Kidney (tissue), 14 donors: ENCODE results near the gene SH3BP5L. TPM values are rescaled to one million over a fixed set of nuclear protein-coding genes. Genes with fewer than 3 reads are reported as not detected.

Experiments
- DNase-seq, 5 donors: peaks; one replicate each; pipeline ENCODE4 v3.0.0-alpha.2; 2013 to 2020
- FAIRE-seq: peaks from 2 replicates; lab custom pipeline; 2012; peaks lifted over from hg19 to GRCh38; lab: Jason Lieb, UNC
- H3K27ac ChIP-seq, 2 donors: one replicate each; pipeline ENCODE4 v1.7.0; 2013; ENCODE audit warnings: low read depth in 2 of 2, low read length in 2 of 2, inconsistent platforms in 1 of 2
- H3K27me3 ChIP-seq: one replicate; pipeline ENCODE4 v1.7.1; 2013; ENCODE audit warnings: low read length, inconsistent platforms; ENCODE audit not compliant: control insufficient read depth, insufficient read depth
- H3K36me3 ChIP-seq, 3 donors: one replicate each; pipeline versions ENCODE4 v1.7.0 to v1.7.1; 2013; ENCODE audit warnings: low read length in 3 of 3, control low read depth in 1 of 3, inconsistent platforms in 1 of 3; ENCODE audit not compliant: insufficient read depth in 3 of 3, control insufficient read depth in 2 of 3
- H3K4me1 ChIP-seq, 3 donors: one replicate each; pipeline versions ENCODE4 v1.7.0 to v1.7.1; 2013; ENCODE audit warnings: low read length in 3 of 3, inconsistent platforms in 1 of 3, low read depth in 1 of 3; ENCODE audit not compliant: control insufficient read depth in 2 of 3, insufficient read depth in 2 of 3
- H3K4me3 ChIP-seq, 3 donors: one replicate each; pipeline versions ENCODE4 v1.7.0 to v1.8.1; 2013; ENCODE audit warnings: low read length in 3 of 3, control low read depth in 1 of 3, inconsistent platforms in 1 of 3
- H3K9ac ChIP-seq, 3 donors: one replicate each; pipeline versions ENCODE4 v1.7.0 to v1.7.1; 2013; ENCODE audit warnings: low read length in 3 of 3, control low read depth in 1 of 3, inconsistent platforms in 1 of 3
- H3K9me3 ChIP-seq, 3 donors: one replicate each; pipeline versions ENCODE4 v1.7.0 to v1.7.1; 2013; ENCODE audit warnings: low read length in 3 of 3, control low read depth in 1 of 3, inconsistent platforms in 1 of 3; ENCODE audit not compliant: control insufficient read depth in 2 of 3, insufficient read depth in 1 of 3
- CTCF ChIP-seq: IDR thresholded peaks from 3 replicates; pipeline ENCODE4 v1.5.1; 2012; ENCODE audit warnings: mild to moderate bottlenecking, moderate library complexity, borderline replicate concordance; ENCODE audit not compliant: insufficient read depth; ENCODE audit errors: extremely low read depth
- intact Hi-C: fragments of 100-400 bp; cut with DNase I; formaldehyde crosslinking; loops from one replicate; pipeline ENCODE4 v1.11.1; 2022
- polyA plus RNA-seq: library from polyadenylated mRNA; stranded (reverse); fragments of 350-450 nt; fragmentation: Illumina TruSeq; extraction: RNeasy Lipid Tissue Mini Kit (QIAGEN cat#74804); gene quantifications from one replicate; pipeline ENCODE4 v1.2.3, GENCODE V29; 2014; ENCODE audit warnings: low read depth, low replicate concordance; ENCODE audit not compliant: insufficient read depth
- total RNA-seq: library from RNA; stranded (reverse); fragmentation: NEBNext Ultra II Directional; extraction: Animal tissue kit (Norgen Biotek cat#: 25700); gene quantifications from one replicate; pipeline ENCODE4 v1.2.1, GENCODE V29; 2021
- donor health status: control.
- donor health status: control.
- donor health status: control.
- donor health status: control.
- donor health status: control.
- donor health status: DM: yes; HTN: yes; CAD: no.
- donor health status: Normal renal cell carcinoma (clear cell type).

SH3BP5L gene
- total and polyA plus RNA-seq, 2 donors from 2014 or later, result 16.6 to 24.9 TPM

- Histone ChIP-seq H3K9ac (no peak overlapping the region), H3K27ac (no peak overlapping the region), H3K4me3 (no peak overlapping the region), H3K4me1 (no peaks in the 10 kb centered on the region), H3K36me3 (peaks cover 0 to 37% (median 31%) of the 10 kb centered on the region in 3 donors), H3K9me3 (no peaks in the 10 kb centered on the region), H3K27me3 (no peaks in the 10 kb centered on the region)
- peak in 2 of 5 donors; percentile 5 to 28 for DNase-seq
- no peak for FAIRE-seq
- TF ChIP-seq CTCF, result no peak
- intact Hi-C loops, result no loop called here
These were observed 23.4 kb upstream of the SH3BP5L start for GRCh38 chr1:248849152-248849551.

GRCh38 chr1:248848602-248849001, 22.9 kb upstream of the SH3BP5L start:
- no peak overlapping the region for H3K9ac ChIP-seq
- no peaks in the 10 kb centered on the region for H3K9me3 ChIP-seq
- no peak for TF ChIP-seq CTCF
- H3K4me1 ChIP-seq, result no peaks in the 10 kb centered on the region
- FAIRE-seq (no peak), DNase-seq (peak in 2 of 5 donors; percentile 4 to 11)
- no peak overlapping the region for H3K4me3 ChIP-seq
- intact Hi-C loops, result no loop called here
- H3K27me3 ChIP-seq, result no peaks in the 10 kb centered on the region
- peaks cover 0 to 37% (median 28%) of the 10 kb centered on the region in 3 donors for H3K36me3 ChIP-seq
- no peak overlapping the region for H3K27ac ChIP-seq

- no peak for FAIRE-seq
- Histone ChIP-seq H3K4me1 (no peaks in the 10 kb centered on the region), H3K27me3 (no peaks in the 10 kb centered on the region), H3K9me3 (no peaks in the 10 kb centered on the region), H3K36me3 (peaks cover 0 to 37% (median 28%) of the 10 kb centered on the region in 3 donors), H3K27ac (no peak overlapping the region), H3K4me3 (no peak overlapping the region), H3K9ac (no peak overlapping the region)
- DNase-seq, result peak in 2 of 5 donors; percentile 8 to 29
- no peak for TF ChIP-seq CTCF
- intact Hi-C loops, result no loop called here
These were observed 22.3 kb upstream of the SH3BP5L start for GRCh38 chr1:248847956-248848561.
